Measurements from ENCODE around the gene CHCHD3. TPM values are rescaled to one million over a fixed set of nuclear protein-coding genes. Genes with fewer than 3 reads are reported as not detected.
A peak's percentile ranks its signal among the peaks of the same experiment; 100 is the strongest.

The CHCHD3 gene
- polyA plus RNA-seq, 3 donors: 30.5 to 56.7 (median 48.8) TPM

DNA sequence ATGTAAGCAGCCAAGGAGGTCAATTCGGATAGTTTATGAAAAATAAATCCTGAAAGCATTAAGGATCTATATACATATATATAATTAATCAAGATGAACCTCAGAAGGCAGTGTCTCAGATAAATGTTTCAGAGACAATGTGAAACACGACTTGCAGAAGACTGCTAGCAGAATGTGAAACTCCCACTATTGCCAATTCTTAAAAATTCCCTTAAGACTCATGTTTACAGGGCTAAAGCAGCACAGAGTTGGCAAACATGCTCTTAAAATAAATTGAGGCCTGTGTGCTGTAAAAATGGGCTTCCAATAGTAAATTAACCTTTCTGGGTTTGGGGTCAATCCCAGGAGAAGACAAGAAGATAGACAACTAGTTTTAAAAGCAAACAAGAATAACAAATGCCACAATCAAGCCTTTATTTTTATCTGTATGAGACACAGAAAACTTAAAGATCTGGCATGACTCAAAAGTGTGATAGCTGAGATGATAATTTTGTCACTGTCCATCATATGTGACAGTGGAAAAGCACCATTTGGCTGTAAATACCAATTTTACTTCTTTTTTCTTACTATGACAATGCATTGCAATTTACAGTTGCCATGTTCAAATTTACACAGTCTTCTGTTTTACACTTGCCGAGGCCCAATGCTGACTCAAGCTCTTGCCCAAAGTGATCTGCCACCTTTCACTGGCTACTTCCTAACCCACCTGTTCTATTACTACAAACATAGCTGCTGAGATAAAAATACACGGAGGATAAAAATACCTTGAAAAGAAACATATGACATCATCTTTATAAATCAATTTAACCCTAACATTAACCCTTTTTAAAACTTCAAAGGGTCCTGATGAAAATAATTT, 78.6 kb downstream of the CHCHD3 start:
- no peaks in the 10 kb centered on the region for H3K27me3 Mint-ChIP-seq (ENCODE audit: low read depth in 3 of 3)
- H3K36me3 ChIP-seq (replicated peaks in 1 of 2; ENCODE audit: control insufficient read depth in 1 of 2, insufficient read depth in 2 of 2, low read length in 2 of 2): peaks cover 0 to 14% of the 10 kb centered on the region in 2 donors
- 83% methylated on average over 1 of the region's 4 CpGs for WGBS (ENCODE audit: insufficient coverage)
- peaks cover 3 to 8% of the 10 kb centered on the region in 2 donors for H3K9me3 ChIP-seq (replicated peaks in 1 of 2; ENCODE audit: control insufficient read depth in 1 of 2, insufficient read depth in 1 of 2, low read length in 2 of 2)
- no peaks in the 10 kb centered on the region for H3K79me2 ChIP-seq (ENCODE audit: insufficient read depth, low read length)
- no peak overlapping the region for H3K4me3 ChIP-seq (replicated peaks in 1 of 3; ENCODE audit: low read depth in 2 of 3, low read length in 3 of 3)
- intact Hi-C loops (cut with micrococcal nuclease): no loop called here
- no peak overlapping the region for H3K4me2 ChIP-seq (replicated peaks; ENCODE audit: extremely low read depth, low read length, poor library complexity, severe bottlenecking)
- peaks cover 4 to 12% (median 8%) of the 10 kb centered on the region in 7 donors for H3K9me3 Mint-ChIP-seq
- H3K4me1 Mint-ChIP-seq: no peaks in the 10 kb centered on the region
- no peak overlapping the region for H3K9ac ChIP-seq (ENCODE audit: insufficient read depth, low read length, poor library complexity, severe bottlenecking)
- no peaks in the 10 kb centered on the region for H3K4me1 ChIP-seq (ENCODE audit: control insufficient read depth in 1 of 2, insufficient read depth in 2 of 2, low read length in 2 of 2)
- TF ChIP-seq, protein P1, sequence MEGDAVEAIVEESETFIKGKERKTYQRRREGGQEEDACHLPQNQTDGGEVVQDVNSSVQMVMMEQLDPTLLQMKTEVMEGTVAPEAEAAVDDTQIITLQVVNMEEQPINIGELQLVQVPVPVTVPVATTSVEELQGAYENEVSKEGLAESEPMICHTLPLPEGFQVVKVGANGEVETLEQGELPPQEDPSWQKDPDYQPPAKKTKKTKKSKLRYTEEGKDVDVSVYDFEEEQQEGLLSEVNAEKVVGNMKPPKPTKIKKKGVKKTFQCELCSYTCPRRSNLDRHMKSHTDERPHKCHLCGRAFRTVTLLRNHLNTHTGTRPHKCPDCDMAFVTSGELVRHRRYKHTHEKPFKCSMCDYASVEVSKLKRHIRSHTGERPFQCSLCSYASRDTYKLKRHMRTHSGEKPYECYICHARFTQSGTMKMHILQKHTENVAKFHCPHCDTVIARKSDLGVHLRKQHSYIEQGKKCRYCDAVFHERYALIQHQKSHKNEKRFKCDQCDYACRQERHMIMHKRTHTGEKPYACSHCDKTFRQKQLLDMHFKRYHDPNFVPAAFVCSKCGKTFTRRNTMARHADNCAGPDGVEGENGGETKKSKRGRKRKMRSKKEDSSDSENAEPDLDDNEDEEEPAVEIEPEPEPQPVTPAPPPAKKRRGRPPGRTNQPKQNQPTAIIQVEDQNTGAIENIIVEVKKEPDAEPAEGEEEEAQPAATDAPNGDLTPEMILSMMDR (IDR thresholded peaks at IDR 0.05): no peak
- peak overlapping the region in 3 of 7 donors; percentile 21 to 52 (median 45) for H3K27ac Mint-ChIP-seq
- no peak overlapping the region for H3K27ac ChIP-seq (ENCODE audit: low read depth in 1 of 2, low read length in 2 of 2)
- peaks cover 2% of the 10 kb centered on the region for H4K20me1 ChIP-seq (ENCODE audit: insufficient read depth, low read length)
- peaks cover 13 to 14% of the 10 kb centered on the region in 2 donors for H3K36me3 Mint-ChIP-seq
- H2AFZ ChIP-seq (ENCODE audit: insufficient read depth, low read depth, low read length, poor library complexity, severe bottlenecking): no peak overlapping the region
- DNase-seq: no peak
- H3K4me3 Mint-ChIP-seq: no peak overlapping the region
- no peaks in the 10 kb centered on the region for H3K27me3 ChIP-seq (ENCODE audit: control insufficient read depth in 2 of 2, insufficient read depth in 2 of 2, low read length in 2 of 2)

DNA sequence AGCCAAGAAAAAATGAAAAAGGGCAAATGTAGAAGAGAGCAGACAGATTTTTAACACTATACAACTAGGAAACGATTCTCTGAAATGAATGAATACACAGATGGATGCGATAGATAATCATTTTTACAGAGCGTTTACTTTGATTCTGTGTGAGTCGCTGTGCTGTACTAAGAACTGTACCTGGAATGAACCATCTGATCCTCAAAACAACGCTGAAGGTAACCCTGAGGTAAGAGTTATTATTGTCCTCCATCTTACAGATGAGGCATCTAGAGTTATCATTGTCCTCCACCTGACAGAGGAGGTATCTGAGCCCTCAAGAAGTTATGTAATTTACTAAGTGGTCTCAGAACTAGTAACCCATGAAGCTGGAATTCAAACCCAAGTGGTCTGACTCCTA, 80.2 kb downstream of the CHCHD3 start:
- TF ChIP-seq, protein P1 (IDR thresholded peaks at IDR 0.05): no peak
- intact Hi-C loops (cut with micrococcal nuclease): no loop called here
- no peak overlapping the region for H3K4me2 ChIP-seq (replicated peaks; ENCODE audit: extremely low read depth, low read length, poor library complexity, severe bottlenecking)
- H2AFZ ChIP-seq (ENCODE audit: insufficient read depth, low read depth, low read length, poor library complexity, severe bottlenecking): no peak overlapping the region
- H3K36me3 ChIP-seq (replicated peaks in 1 of 2; ENCODE audit: control insufficient read depth in 1 of 2, insufficient read depth in 2 of 2, low read length in 2 of 2): no peaks in the 10 kb centered on the region
- Mint-ChIP-seq H3K9me3 (peaks cover 0 to 7% (median 0%) of the 10 kb centered on the region in 7 donors), H3K4me3 (no peak overlapping the region), H3K27me3 (ENCODE audit: low read depth in 3 of 3) (no peaks in the 10 kb centered on the region), H3K4me1 (no peaks in the 10 kb centered on the region), H3K36me3 (peaks cover 3 to 5% of the 10 kb centered on the region in 2 donors), H3K27ac (no peak overlapping the region)
- no peak overlapping the region for H3K9ac ChIP-seq (ENCODE audit: insufficient read depth, low read length, poor library complexity, severe bottlenecking)
- H4K20me1 ChIP-seq (ENCODE audit: insufficient read depth, low read length): peaks cover 2% of the 10 kb centered on the region
- DNase-seq: no peak
- H3K4me3 ChIP-seq (replicated peaks in 1 of 3; ENCODE audit: low read depth in 2 of 3, low read length in 3 of 3): no peak overlapping the region
- no peaks in the 10 kb centered on the region for H3K9me3 ChIP-seq (replicated peaks in 1 of 2; ENCODE audit: control insufficient read depth in 1 of 2, insufficient read depth in 1 of 2, low read length in 2 of 2)
- no peaks in the 10 kb centered on the region for H3K4me1 ChIP-seq (ENCODE audit: control insufficient read depth in 1 of 2, insufficient read depth in 2 of 2, low read length in 2 of 2)
- no peak overlapping the region for H3K27ac ChIP-seq (ENCODE audit: low read depth in 1 of 2, low read length in 2 of 2)
- no peaks in the 10 kb centered on the region for H3K27me3 ChIP-seq (ENCODE audit: control insufficient read depth in 2 of 2, insufficient read depth in 2 of 2, low read length in 2 of 2)
- H3K79me2 ChIP-seq (ENCODE audit: insufficient read depth, low read length): peaks cover 6% of the 10 kb centered on the region
- WGBS (ENCODE audit: insufficient coverage): 100% methylated on average over 3 of the region's 5 CpGs
